Hair follicle dermal papilla cell (primary cell): Measurements from ENCODE around the gene ESAM. TPM values are rescaled to one million over a fixed set of nuclear protein-coding genes. Genes with fewer than 3 reads are reported as not detected.

Source experiments
- total RNA-seq: library from RNA; depleted of rRNA; stranded (reverse); fragments of >200 nt; gene quantifications from 2 replicates; pipeline ENCODE4 v1.2.3, GENCODE V29; 2012

ESAM gene
- 0.61 TPM in 1 of 2 replicates, not detected in the other for total RNA-seq

DNA sequence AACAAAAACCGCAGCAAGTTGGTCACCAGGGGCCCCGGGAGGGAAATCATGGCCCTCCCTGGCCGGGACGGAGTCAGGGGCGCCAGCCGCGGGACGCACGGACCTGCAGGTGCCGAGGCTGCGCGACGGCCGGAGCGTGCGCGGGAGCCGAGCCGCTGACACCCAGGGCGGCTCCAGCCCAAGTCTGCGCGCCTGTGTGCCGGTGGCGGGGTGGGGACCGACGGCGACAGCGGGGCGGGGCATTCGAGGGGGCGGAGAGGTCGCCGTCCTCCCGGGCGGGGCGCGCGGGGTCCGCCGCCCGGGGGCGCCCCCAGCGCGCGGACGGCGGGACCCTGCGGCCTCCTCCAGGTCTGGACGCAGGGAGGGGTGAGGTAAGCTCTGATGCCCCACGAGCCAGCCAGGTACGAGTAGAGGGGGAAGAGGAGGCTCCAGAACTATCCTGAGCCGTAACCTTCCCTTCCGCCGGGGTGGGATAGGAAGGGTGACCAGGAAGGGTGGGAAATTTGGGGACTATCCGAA, at the start of gene ESAM:
Gene ESAM, minus strand, starts transcription at position 186 of the 519 bp plus-strand sequence. Its CDS starts 136 bp downstream, at position 50.

GRCh38 chr11:124800226-124800929, 38.3 kb upstream of the ESAM start, which contains the start of gene MSANTD2:
TSS of gene MSANTD2 (minus strand) at chr11:124800406. CDS start at chr11:124800380, 26 bp downstream.

DNA sequence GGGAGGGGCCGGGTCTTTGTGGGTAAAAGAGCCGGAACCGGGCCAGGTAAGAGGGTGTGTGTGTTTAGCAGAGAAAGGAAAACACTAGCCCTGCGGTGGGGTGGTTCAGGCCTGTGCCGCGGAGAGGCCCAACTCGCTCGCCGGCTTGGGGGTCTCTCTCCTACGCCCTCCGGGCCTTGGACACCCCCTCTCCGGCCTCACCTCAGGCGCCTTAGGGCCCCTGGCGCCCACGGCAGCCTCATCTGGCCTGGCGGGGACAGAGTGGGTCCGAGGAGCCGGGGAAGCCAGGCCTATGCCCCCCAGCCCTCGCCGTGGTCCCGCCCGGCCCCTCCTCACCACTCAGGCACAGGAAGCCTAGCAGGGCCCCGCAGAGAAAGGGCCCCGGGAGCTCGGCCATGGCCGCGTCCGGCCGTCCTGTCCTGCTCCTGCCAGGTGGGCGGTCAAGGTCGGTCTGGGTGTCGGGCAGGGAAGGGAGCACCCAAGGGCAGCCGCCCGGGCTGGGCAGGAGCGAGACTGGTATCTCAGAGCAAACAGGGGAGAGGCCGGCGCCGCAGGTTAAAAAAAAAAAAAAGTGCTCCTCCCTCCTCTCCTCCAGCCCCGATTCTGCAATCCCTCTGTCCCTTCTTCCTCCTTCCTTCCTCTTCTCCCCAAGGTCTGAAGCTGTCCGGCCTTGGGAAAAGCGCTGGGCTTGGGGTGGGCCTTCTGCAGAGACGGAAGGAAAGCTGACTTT, 10.2 kb downstream of the ESAM start, which contains the start of gene VSIG2:
Gene VSIG2, minus strand, starts transcription at position 515 of the 730 bp plus-strand sequence. Its CDS starts 118 bp downstream, at position 397.

DNA sequence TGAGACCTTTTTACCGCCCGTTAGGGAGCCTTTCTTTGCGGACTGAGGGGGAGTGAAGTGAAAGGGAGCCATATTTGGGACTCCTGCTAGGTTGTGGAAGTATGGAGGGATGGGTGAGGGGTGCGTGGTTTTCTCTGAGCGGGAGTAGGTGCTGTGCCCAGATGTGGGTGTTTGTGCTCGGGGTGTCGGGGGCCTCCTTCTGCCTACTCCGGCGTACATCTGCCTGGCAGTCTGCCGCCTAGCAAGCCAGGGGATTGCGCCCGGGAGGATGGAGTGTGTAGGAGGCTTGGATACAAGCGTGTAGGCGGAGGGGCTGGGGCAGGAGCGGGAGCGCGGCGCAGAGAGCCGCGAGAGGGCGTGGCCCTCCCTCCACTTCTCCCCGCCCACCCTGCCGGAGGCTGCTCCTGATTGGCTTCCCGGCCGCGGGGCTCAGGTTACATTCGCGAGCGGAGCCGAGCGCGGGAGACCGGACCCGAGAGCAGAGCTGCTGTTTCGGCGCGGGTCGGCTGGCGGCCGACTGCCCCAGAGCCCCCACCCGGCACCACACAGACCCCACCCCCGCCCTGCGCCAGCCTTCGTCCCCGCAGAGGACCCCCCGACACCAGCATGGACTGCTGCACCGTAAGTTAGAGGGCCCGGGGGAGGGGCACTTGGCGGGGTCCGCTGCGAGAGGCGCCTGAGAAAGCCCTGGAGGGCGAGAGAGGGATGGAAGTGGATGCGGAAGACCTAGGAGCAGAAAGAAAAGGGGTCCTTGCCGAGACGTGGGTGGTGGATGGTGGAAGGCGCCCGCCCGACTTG, 22.4 kb downstream of the ESAM start, which contains the start of gene NRGN:
Gene NRGN, plus strand, starts transcription at position 464 of the 798 bp plus-strand sequence. Its CDS starts 143 bp downstream, at position 607.

Other genes starting within 250 kb of the ESAM start
- not detected in 2 replicates for gene OR8B12, start 218.6 kb downstream of the ESAM start, total RNA-seq
- gene OR8A1, start 192.3 kb downstream of the ESAM start, total RNA-seq = under 0.01 TPM in 1 of 2 replicates, not detected in the other
- gene PANX3, start 150.9 kb downstream of the ESAM start, total RNA-seq = not detected in 2 replicates
- gene TBRG1, start 139.4 kb downstream of the ESAM start, total RNA-seq = 38.3 and 40.9 TPM in 2 replicates
- gene SIAE, start 88.6 kb downstream of the ESAM start, total RNA-seq = 10.1 and 11.5 TPM in 2 replicates
- gene SPA17, start 88.4 kb downstream of the ESAM start, total RNA-seq = 4.4 and 5.2 TPM in 2 replicates
- not detected in 2 replicates for gene NRGN, start 22.3 kb downstream of the ESAM start, total RNA-seq
- gene VSIG2, start 10.0 kb downstream of the ESAM start, total RNA-seq = not detected in 2 replicates
- gene MSANTD2, start 38.1 kb upstream of the ESAM start, total RNA-seq = 10.6 and 13.0 TPM in 2 replicates
- gene ROBO3, start 103.1 kb upstream of the ESAM start, total RNA-seq = 20.3 and 31.0 TPM in 2 replicates
- 1.1 and 1.3 TPM in 2 replicates for gene ROBO4, start 135.6 kb upstream of the ESAM start, total RNA-seq
- gene HEPN1, start 157.0 kb upstream of the ESAM start, total RNA-seq = not detected in 2 replicates
- not detected in 2 replicates for gene HEPACAM, start 173.8 kb upstream of the ESAM start, total RNA-seq
- 1.6 TPM in 2 replicates for gene CCDC15, start 191.9 kb upstream of the ESAM start, total RNA-seq